ENCODE results near the gene SMIM5.
"Not testable (repeated sequence)": the region's sequence is repeated elsewhere in the genome, so short reads cannot be mapped to it uniquely, and the experiment has no call there.

SMIM5 gene

GRCh38 chr17:75624021-75624420 is 9.2 kb upstream of the SMIM5 start:
- in situ Hi-C loops (cut with MboI; ENCODE audit: low sequenced_read_pairs): no loop called here

- in situ Hi-C loops (cut with MboI; ENCODE audit: low sequenced_read_pairs): no loop called here
Measured at GRCh38 chr17:75624714-75625345, 8.4 kb upstream of the SMIM5 start.

GRCh38 chr17:75625813-75626486 is 7.3 kb upstream of the SMIM5 start:
- in situ Hi-C loops (cut with MboI; ENCODE audit: low sequenced_read_pairs): no loop called here

GRCh38 chr17:75626496-75627038 is 6.7 kb upstream of the SMIM5 start:
- in situ Hi-C loops (cut with MboI; ENCODE audit: low sequenced_read_pairs): no loop called here

- in situ Hi-C loops (cut with MboI; ENCODE audit: low sequenced_read_pairs): no loop called here
Measured at GRCh38 chr17:75627094-75627493, 6.1 kb upstream of the SMIM5 start.

- in situ Hi-C loops (cut with MboI; ENCODE audit: low sequenced_read_pairs): no loop called here
Measured at GRCh38 chr17:75628425-75628824, 4.8 kb upstream of the SMIM5 start.

GRCh38 chr17:75629157-75629556 is 4.1 kb upstream of the SMIM5 start:
- in situ Hi-C loops (cut with MboI; ENCODE audit: low sequenced_read_pairs): no loop called here

GRCh38 chr17:75630071-75630917 is 2.9 kb upstream of the SMIM5 start:
- in situ Hi-C loops (cut with MboI; ENCODE audit: low sequenced_read_pairs): no loop called here

GRCh38 chr17:75631353-75631752 is 1.9 kb upstream of the SMIM5 start:
- in situ Hi-C loops (cut with MboI; ENCODE audit: low sequenced_read_pairs): no loop called here

- in situ Hi-C loops (cut with MboI; ENCODE audit: low sequenced_read_pairs): no loop called here
Measured at GRCh38 chr17:75632428-75632827, 806 bp upstream of the SMIM5 start.

GRCh38 chr17:75633486-75634375 is 497 bp downstream of the SMIM5 start:
- in situ Hi-C loops (cut with MboI; ENCODE audit: low sequenced_read_pairs): no loop called here

GRCh38 chr17:75634376-75634740 is 1.1 kb downstream of the SMIM5 start:
- in situ Hi-C loops (cut with MboI; ENCODE audit: low sequenced_read_pairs): no loop called here

GRCh38 chr17:75634754-75635609 is 1.7 kb downstream of the SMIM5 start:
- in situ Hi-C loops (cut with MboI; ENCODE audit: low sequenced_read_pairs): no loop called here

- in situ Hi-C loops (cut with MboI; ENCODE audit: low sequenced_read_pairs): no loop called here
Measured at GRCh38 chr17:75635610-75636202, 2.5 kb downstream of the SMIM5 start.

GRCh38 chr17:75636381-75637142 is 3.3 kb downstream of the SMIM5 start:
- in situ Hi-C loops (cut with MboI; ENCODE audit: low sequenced_read_pairs): no loop called here

GRCh38 chr17:75637143-75637538 is 3.9 kb downstream of the SMIM5 start:
- in situ Hi-C loops (cut with MboI; ENCODE audit: low sequenced_read_pairs): no loop called here

- in situ Hi-C loops (cut with MboI; ENCODE audit: low sequenced_read_pairs): no loop called here
Measured at GRCh38 chr17:75637551-75637950, 4.3 kb downstream of the SMIM5 start.

- in situ Hi-C loops (cut with MboI; ENCODE audit: low sequenced_read_pairs): not testable (repeated sequence)
Measured at GRCh38 chr17:75638039-75638438, 4.8 kb downstream of the SMIM5 start.

GRCh38 chr17:75638893-75639292 is 5.7 kb downstream of the SMIM5 start:
- in situ Hi-C loops (cut with MboI; ENCODE audit: low sequenced_read_pairs): no loop called here

Measured in HL-60/S4 (cell line).